T-helper 17 cell (primary cell): ENCODE results near the gene APOBEC3B. TPM values are rescaled to one million over a fixed set of nuclear protein-coding genes. Genes with fewer than 3 reads are reported as not detected.
"Not testable (repeated sequence)": the region's sequence is repeated elsewhere in the genome, so short reads cannot be mapped to it uniquely, and the experiment has no call there.

ENCODE experiments used
- ATAC-seq: fragments of 150-1000 bp; cut with Tn5 transposase; 2 replicates; pipeline ENCODE4 v1.10.0; 2021; ENCODE audit warnings: mild to moderate bottlenecking, moderate library complexity
- DNase-seq, 3 donors: peaks; one replicate each; pipeline versions ENCODE4 v3.0.0 to v3.0.0-alpha.2; 2020 to 2021
- H3K9me3 ChIP-seq: one replicate; pipeline ENCODE4 v1.7.0; 2013; ENCODE audit warnings: low read length, mild to moderate bottlenecking; ENCODE audit not compliant: control insufficient read depth, poor library complexity, severe bottlenecking
- H3K27ac Mint-ChIP-seq: one replicate; pipeline ENCODE4 v1.8.0; 2022; ENCODE audit warnings: mild to moderate bottlenecking, moderate library complexity, mixed read lengths
- H3K27me3 Mint-ChIP-seq: one replicate; pipeline ENCODE4 v1.8.0; 2022; ENCODE audit warnings: mixed read lengths
- H3K36me3 Mint-ChIP-seq: one replicate; pipeline ENCODE4 v1.8.0; 2022; ENCODE audit warnings: low read depth, mixed read lengths
- H3K4me1 Mint-ChIP-seq: one replicate; pipeline ENCODE4 v1.8.0; 2022; ENCODE audit warnings: mild to moderate bottlenecking, mixed read lengths
- H3K4me3 Mint-ChIP-seq: one replicate; pipeline ENCODE4 v1.8.0; 2022; ENCODE audit warnings: mild to moderate bottlenecking, moderate library complexity, mixed read lengths
- total RNA-seq, 4 donors: library from RNA in 2 of 4; stranded (reverse) in 2 of 4; gene quantifications; one replicate each; pipeline ENCODE4 v1.2.3 and lab custom pipeline; 2022 to 2026

The APOBEC3B gene
- total RNA-seq, 2 donors from 2014 or later: 1.2 to 1.5 TPM

DNA sequence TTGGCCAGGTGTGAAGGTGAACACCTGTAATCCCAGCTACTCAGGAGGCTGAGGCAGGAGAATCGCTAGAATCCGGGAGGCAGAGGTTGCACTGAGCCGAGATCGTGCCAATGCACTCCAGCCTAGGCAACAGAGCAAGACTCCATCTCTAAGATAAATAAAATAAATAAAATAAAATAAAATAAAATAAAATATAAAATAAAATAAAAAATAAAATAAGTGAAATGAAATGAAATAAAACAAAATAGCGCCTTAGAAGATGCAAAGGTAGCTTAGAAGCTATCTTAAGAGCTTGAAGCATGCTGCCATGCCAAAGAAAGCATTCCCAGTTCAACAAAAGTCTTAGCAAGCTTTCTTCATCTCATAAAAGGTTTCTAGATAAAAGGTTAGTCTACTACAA, 25.0 kb downstream of the APOBEC3B start:
- Mint-ChIP-seq H3K4me1 (peaks cover 12% of the 10 kb centered on the region), H3K27me3 (no peaks in the 10 kb centered on the region), H3K4me3 (no peak overlapping the region), H3K27ac (no peak overlapping the region), H3K36me3 (no peaks in the 10 kb centered on the region)
- ATAC-seq (no peak), DNase-seq (no peak)
- no peaks in the 10 kb centered on the region for H3K9me3 ChIP-seq

DNA sequence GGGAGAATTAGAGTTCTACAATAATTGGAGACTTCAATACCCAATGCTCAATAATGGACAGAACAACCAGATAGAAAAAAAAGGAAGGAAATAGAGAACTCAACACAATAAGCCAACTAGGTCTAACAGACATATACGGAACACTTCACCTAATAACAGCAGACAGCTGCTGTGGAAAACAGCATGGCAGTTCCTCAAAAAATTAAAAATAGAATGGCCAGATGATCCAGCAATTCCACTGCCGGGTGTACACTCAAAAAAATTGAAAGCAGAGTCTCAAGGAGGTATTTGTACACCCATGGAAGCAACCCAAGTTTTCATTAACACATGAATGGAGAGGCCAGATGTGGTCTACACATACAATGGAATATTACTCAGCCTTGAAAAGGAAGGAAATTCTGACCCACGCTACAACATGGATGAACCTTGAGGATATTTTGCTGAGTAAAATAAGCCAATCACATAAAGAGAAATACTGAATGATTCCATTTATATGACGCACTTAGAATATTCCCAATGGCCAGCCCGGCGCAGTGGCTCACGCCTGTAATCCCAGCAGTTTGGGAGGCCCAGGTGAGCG, 26.2 kb downstream of the APOBEC3B start:
- H3K4me3 Mint-ChIP-seq, H3K27ac Mint-ChIP-seq, H3K9me3 ChIP-seq, H3K36me3 Mint-ChIP-seq, H3K27me3 Mint-ChIP-seq, DNase-seq, ATAC-seq: not testable (repeated sequence)
- H3K4me1 Mint-ChIP-seq: peaks cover 19% of the 10 kb centered on the region

DNA sequence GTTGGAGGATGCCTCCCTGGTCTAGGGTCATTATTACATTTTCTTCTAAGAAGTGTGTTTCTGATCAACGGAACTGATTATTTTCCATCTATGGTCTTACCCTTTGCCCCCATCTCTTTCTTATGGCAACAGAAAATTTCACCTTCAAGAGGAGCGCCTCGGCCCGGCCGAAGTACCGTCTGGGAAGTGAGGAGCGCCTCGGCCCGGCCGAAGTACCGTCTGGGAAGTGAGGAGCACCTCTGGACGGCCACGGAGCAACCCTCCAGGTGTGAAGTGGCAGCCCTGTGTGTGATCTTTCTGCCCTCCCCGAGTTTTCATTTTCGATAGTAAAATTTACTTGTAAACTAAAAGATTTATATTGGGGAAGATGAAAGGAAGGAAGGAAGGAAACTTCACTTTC, 28.8 kb downstream of the APOBEC3B start:
- Mint-ChIP-seq H3K4me3 (no peak overlapping the region), H3K27ac (peak overlapping the region; percentile 11), H3K27me3 (no peaks in the 10 kb centered on the region), H3K36me3 (no peaks in the 10 kb centered on the region), H3K4me1 (peaks cover 31% of the 10 kb centered on the region)
- ATAC-seq: no peak
- no peaks in the 10 kb centered on the region for H3K9me3 ChIP-seq
- no peak for DNase-seq

DNA sequence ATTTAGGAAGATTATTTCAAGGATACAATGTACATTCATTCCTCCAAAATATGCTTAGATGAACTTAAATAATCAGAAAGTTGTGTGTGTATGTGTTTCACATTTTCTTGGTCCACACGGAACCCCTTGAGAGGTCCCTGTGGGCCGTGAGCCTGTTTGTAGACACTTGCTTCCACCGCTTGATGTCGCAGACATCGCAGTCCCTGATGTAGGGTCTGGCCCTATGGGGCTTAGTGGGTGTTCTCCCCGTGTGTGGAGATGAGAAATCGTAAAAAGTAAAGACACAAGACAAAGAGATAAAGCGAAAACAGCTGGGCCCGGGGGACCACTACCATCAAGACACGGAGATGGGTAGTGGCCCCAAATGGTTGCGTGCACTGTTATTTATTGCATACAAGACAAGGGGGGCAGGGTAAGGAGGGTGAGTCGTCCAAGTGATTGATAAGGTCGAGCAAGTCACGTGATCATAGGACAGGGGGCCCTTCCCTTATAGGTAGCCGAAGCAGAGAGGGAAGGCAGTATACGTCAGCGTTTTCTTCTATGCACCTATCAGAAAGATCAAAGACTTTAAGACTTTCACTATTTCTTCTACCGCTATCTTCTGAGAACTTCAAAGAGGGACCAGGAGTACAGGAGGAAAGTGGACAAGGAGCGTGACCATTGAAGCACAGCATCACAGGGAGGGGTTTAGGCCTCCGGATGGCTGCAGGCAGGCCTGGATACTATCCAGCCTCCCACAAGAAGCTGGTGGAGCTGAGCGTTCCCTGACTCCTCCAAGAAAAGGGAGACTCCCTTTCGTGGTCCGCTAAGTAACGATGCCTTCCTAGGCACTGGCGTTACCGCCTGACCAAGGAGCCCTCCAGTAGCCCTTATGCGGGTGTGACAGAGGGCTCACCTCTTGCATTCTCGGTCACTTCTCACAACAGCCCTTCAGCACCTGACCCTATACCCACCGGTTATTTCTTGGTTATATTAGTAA, 30.7 kb downstream of the APOBEC3B start:
- peak overlapping the region; percentile 94 for H3K27ac Mint-ChIP-seq
- H3K4me1 Mint-ChIP-seq: peaks cover 38% of the 10 kb centered on the region
- no peaks in the 10 kb centered on the region for H3K36me3 Mint-ChIP-seq
- no peaks in the 10 kb centered on the region for H3K27me3 Mint-ChIP-seq
- no peaks in the 10 kb centered on the region for H3K9me3 ChIP-seq
- DNase-seq: no peak
- peak overlapping the region; percentile 55 for H3K4me3 Mint-ChIP-seq
- ATAC-seq: no peak

DNA sequence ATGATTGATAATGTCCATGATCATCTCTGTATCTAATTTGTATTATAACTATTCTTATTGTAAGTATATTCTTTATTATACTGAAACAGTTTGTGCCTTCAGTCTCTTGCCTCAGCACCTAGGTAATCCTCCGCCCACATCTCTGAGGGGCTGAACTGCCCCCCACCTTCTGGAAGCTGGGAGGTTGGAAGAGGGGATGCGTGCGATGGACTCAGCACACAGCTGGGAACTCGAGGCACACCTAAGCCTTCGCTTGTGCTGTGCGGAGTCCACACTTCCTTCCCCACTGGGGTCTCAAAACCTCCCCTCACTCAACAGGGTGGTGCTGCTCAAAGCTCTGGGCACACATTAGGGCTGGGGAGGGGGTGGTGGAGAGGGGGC, 31.4 kb downstream of the APOBEC3B start:
- Mint-ChIP-seq H3K27ac (peak overlapping the region; percentile 94), H3K4me3 (peak overlapping the region; percentile 98), H3K4me1 (peaks cover 37% of the 10 kb centered on the region)
- not testable (repeated sequence) for ATAC-seq, DNase-seq, H3K27me3 Mint-ChIP-seq, H3K9me3 ChIP-seq, H3K36me3 Mint-ChIP-seq

DNA sequence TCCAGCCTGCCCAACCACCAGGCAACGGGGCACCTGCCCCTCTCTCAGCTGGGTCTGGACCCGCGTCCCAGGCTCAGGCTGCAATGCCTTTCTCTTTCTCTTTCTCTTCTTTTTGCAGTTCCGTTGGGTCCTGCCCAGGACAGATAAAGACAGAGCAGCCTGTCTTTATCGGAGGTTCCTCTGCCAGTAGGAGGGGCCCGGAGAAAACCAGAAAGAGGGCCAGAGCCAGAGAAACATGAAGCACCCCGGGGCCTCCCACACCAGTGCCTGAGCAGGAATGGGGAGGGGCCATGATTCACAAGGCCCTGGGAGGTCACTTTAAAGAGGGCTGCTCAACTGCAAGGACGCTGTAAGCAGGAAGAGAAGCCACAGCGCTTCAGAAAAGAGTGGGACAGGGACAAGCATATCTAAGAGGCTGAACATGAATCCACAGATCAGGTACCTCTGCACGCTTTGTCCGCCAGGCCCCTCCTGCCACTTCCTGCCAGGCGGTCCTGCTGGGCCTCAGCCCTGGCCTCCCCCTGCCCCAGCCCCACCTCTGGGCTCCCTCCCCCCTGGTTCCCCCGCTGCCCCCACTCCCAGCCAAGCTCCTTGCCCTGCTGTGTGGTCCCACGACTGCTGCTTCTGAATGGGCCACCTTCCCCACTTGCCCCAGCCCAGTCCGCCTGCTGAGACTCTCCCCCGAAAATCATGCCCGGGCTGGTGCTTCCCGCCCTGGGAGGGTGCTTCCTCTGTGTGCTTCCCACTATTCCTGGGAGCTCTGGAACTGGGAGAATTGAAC, 32.0 kb downstream of the APOBEC3B start, which contains the start of gene APOBEC3C:
APOBEC3C (plus strand) TSS at position 316 of the 781 bp plus-strand sequence; CDS start at position 422, 106 bp downstream.
- H3K27me3 Mint-ChIP-seq: no peaks in the 10 kb centered on the region
- peaks cover 37% of the 10 kb centered on the region for H3K4me1 Mint-ChIP-seq
- peaks cover 2% of the 10 kb centered on the region for H3K36me3 Mint-ChIP-seq
- ATAC-seq (peak; percentile 91), DNase-seq (peak; percentile 37 to 52 (median 37))
- peak within 1 kb of the TSS; percentile 98 for H3K4me3 Mint-ChIP-seq
- peak within 1 kb of the TSS; percentile 94 for H3K27ac Mint-ChIP-seq
- H3K9me3 ChIP-seq: no peaks in the 10 kb centered on the region

DNA sequence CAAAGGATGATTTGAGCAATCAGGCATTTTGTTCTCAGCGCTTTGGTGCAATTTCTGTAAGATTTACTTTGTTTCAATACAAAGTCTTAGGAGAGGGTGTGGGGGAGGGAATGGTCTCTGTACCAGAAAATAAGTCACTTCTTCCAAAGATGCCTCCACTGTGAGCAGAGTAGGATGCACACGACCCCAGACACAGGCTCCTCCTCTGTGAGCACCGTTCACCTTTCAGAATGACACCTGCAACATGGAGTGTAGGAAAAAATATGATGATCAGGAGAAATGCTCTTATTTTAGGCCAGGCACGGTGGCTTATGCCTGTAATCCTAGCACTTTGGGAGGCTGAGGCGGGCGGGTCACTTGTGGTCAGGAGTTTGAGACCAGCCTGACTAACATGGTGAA, 32.6 kb downstream of the APOBEC3B start:
- not testable (repeated sequence) for H3K27me3 Mint-ChIP-seq, H3K36me3 Mint-ChIP-seq, H3K9me3 ChIP-seq, DNase-seq, ATAC-seq
- H3K4me3 Mint-ChIP-seq: peak overlapping the region; percentile 98
- peaks cover 37% of the 10 kb centered on the region for H3K4me1 Mint-ChIP-seq
- peak overlapping the region; percentile 94 for H3K27ac Mint-ChIP-seq

DNA sequence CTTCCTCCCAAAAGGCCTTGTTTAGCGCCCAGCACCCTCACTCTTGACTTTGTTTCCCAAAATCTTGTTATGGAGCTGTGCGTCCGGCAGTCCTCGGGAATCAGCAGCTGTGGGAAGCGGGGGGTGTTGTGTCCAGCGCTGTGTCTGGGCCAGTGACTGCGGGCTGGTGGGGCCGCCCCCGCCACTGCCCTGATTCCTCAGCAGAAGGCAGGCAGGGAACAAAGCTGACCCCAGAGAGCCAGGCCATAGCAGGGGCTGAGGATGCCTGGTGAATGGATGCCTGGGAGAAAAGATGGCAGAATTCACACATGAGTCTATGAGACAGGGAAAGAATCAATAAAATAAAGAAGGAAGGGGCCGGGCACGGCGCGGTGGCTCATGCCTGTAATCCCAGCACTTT, 34.4 kb downstream of the APOBEC3B start:
- DNase-seq (no peak), ATAC-seq (no peak)
- no peaks in the 10 kb centered on the region for H3K9me3 ChIP-seq
- Mint-ChIP-seq H3K4me1 (peaks cover 40% of the 10 kb centered on the region), H3K27me3 (no peaks in the 10 kb centered on the region), H3K36me3 (peaks cover 2% of the 10 kb centered on the region), H3K4me3 (peak overlapping the region; percentile 50), H3K27ac (peak overlapping the region; percentile 93)

DNA sequence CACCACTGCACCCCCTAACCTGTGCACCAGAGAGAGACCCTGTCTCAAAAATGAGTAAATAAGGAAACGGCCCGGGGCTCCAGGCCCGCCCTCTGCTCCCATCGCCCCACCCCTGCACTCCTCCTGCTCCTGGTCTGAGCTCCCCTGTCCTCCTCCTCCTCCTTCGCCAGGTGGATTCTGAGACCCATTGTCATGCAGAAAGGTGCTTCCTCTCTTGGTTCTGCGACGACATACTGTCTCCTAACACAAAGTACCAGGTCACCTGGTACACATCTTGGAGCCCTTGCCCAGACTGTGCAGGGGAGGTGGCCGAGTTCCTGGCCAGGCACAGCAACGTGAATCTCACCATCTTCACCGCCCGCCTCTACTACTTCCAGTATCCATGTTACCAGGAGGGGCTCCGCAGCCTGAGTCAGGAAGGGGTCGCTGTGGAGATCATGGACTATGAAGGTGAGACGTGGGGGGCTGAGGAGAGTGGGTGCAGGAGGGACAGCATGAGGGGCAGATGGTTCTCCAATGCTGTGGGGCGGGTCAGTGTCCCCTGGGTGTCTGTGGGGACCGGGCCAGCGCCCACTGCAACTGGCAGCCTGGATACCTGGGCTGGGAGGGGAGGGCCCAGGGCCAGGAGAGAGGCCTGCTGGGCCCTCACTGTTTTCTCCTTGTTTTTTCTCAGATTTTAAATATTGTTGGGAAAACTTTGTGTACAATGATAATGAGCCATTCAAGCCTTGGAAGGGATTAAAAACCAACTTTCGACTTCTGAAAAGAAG, 35.6 kb downstream of the APOBEC3B start:
- Mint-ChIP-seq H3K27me3 (no peaks in the 10 kb centered on the region), H3K4me1 (peaks cover 42% of the 10 kb centered on the region), H3K4me3 (no peak overlapping the region), H3K27ac (peak overlapping the region; percentile 93), H3K36me3 (peaks cover 2% of the 10 kb centered on the region)
- H3K9me3 ChIP-seq: no peaks in the 10 kb centered on the region
- no peak for DNase-seq
- ATAC-seq: no peak

DNA sequence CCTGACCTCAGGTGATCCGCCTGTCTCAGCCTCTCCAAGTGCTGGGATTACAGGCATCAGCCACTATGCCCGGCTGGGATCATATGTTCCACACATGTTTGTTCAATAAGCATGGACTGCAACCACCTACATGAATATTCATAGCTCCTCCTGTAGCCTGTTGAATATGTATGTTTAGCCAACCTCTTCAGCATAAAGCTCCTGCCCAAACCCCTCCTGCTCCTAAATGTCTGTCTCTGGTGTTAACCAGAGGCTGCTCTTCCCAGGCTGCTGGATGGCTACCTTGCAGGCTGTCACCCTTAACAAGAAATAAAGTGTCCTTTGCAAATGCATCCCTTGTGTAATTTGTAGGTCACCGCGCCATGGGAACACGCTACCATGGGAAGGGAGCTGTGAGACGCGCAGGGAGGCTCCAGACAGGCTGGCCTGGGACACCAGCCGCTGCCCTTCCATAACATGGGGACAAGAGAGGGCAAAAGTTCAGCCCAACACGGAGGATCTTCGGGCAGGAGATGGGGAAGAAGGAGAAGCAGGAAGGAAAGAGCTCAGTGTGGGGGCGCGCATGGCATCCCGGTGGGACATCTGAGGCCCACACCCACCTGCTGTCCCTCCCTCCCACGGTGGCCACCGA, 38.0 kb downstream of the APOBEC3B start:
- H3K27ac Mint-ChIP-seq: peak overlapping the region; percentile 96
- H3K27me3 Mint-ChIP-seq, DNase-seq, ATAC-seq, H3K9me3 ChIP-seq, H3K36me3 Mint-ChIP-seq: not testable (repeated sequence)
- peaks cover 38% of the 10 kb centered on the region for H3K4me1 Mint-ChIP-seq
- H3K4me3 Mint-ChIP-seq: peak overlapping the region; percentile 98

DNA sequence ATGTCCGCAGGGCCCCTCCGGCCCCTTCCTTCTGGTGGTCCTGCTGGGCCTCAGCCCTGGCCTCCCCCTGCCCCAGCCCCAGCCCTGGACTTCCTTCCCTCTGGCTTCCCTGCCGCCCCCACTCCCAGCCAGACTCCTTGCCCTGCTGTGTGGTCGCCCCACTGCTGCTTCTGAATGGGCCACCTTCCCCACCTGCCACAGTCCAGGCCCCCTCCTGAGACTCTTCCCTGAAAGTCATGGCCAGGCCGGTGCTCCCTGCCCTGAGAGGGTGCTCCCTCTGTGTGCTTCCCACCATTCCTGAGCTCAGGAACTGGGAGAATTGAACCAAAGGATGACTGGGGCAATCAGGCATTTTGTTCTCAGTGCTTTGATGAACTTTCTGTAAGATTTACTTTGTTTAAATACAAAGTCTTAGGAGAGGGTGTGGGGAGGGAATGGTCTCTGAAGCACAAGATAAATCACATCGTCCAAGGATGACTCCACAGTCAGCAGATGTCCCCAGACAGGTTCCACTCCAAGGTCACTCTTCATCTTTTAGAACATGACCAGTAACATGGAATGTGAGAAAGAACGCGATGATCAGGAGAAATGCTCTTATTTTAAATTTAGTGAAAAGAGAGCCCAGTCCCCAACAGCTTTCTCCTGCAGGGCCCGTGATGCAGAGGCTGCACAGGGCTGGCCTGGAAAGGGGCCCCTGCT, 39.6 kb downstream of the APOBEC3B start:
- Mint-ChIP-seq H3K27ac (peak overlapping the region; percentile 96), H3K4me3 (peak overlapping the region; percentile 98), H3K27me3 (no peaks in the 10 kb centered on the region), H3K4me1 (peaks cover 38% of the 10 kb centered on the region), H3K36me3 (peaks cover 4% of the 10 kb centered on the region)
- no peaks in the 10 kb centered on the region for H3K9me3 ChIP-seq
- ATAC-seq (no peak), DNase-seq (no peak)
